NCI-H2081 (cell line): ENCODE data around the gene PHKG2.
"Not testable (repeated sequence)": the region's sequence is repeated elsewhere in the genome, so short reads cannot be mapped to it uniquely, and the experiment has no call there.

Experiments
- DNase-seq, 2 experiments: peaks; one replicate each; lab custom pipeline; 2025; lab: John Stamatoyannopoulos, UW

The PHKG2 gene

GRCh38 chr16:30747799-30748633 lies at the start of gene PHKG2:
Gene PHKG2, plus strand, starts transcription at chr16:30748425. Its CDS starts 396 bp downstream, at chr16:30748821.
- peak; percentile 94 to 97 for DNase-seq

GRCh38 chr16:30698816-30699614 lies 49.2 kb upstream of the PHKG2 start, which contains the start of gene SRCAP:
Gene SRCAP, plus strand, starts transcription at chr16:30699171. Its CDS starts 1,654 bp downstream, at chr16:30700825.
- peak; percentile 51 to 72 for DNase-seq

GRCh38 chr16:30699615-30700099 lies 48.6 kb upstream of the PHKG2 start:
- no peak for DNase-seq

GRCh38 chr16:30700491-30700890 lies 47.7 kb upstream of the PHKG2 start:
- DNase-seq: no peak

- no peak for DNase-seq
Observed at GRCh38 chr16:30700971-30701370, 47.3 kb upstream of the PHKG2 start.

- DNase-seq: not testable (repeated sequence)
Observed at GRCh38 chr16:30703071-30703470, 45.2 kb upstream of the PHKG2 start.

- no peak for DNase-seq
Observed at GRCh38 chr16:30703971-30704370, 44.3 kb upstream of the PHKG2 start.

- no peak for DNase-seq
Observed at GRCh38 chr16:30706046-30706445, 42.2 kb upstream of the PHKG2 start.

GRCh38 chr16:30710971-30711370 lies 37.3 kb upstream of the PHKG2 start:
- no peak for DNase-seq

GRCh38 chr16:30711712-30712111 lies 36.5 kb upstream of the PHKG2 start:
- no peak for DNase-seq

- DNase-seq: no peak
Observed at GRCh38 chr16:30715750-30716445, 32.3 kb upstream of the PHKG2 start.

- no peak for DNase-seq
Observed at GRCh38 chr16:30720086-30720485, 28.1 kb upstream of the PHKG2 start.

- no peak for DNase-seq
Observed at GRCh38 chr16:30720694-30721093, 27.5 kb upstream of the PHKG2 start.

GRCh38 chr16:30721167-30721566 lies 27.1 kb upstream of the PHKG2 start:
- no peak for DNase-seq

GRCh38 chr16:30721606-30722005 lies 26.6 kb upstream of the PHKG2 start:
- no peak for DNase-seq

GRCh38 chr16:30722443-30722842 lies 25.8 kb upstream of the PHKG2 start:
- no peak for DNase-seq

GRCh38 chr16:30722916-30723315 lies 25.3 kb upstream of the PHKG2 start:
- DNase-seq: no peak

GRCh38 chr16:30723725-30724355 lies 24.4 kb upstream of the PHKG2 start:
- no peak for DNase-seq

GRCh38 chr16:30724641-30725417 lies 23.4 kb upstream of the PHKG2 start:
- no peak for DNase-seq

- no peak for DNase-seq
Observed at GRCh38 chr16:30725418-30725792, 22.8 kb upstream of the PHKG2 start.

GRCh38 chr16:30728321-30728720 lies 19.9 kb upstream of the PHKG2 start:
- no peak for DNase-seq
